CD4-positive, alpha-beta T cell treated with Interleukin-1 beta for 1 hour (primary cell): ENCODE data around the gene SUSD1.
"Not testable (repeated sequence)": the region's sequence is repeated elsewhere in the genome, so short reads cannot be mapped to it uniquely, and the experiment has no call there.

Experiments used
- DNase-seq, 2 donors: peaks; one replicate each; pipeline ENCODE4 v3.0.0-alpha.2; 2020 to 2022

SUSD1 gene

GRCh38 chr9:112129246-112129645 lies 45.9 kb downstream of the SUSD1 start:
- DNase-seq, result no peak

GRCh38 chr9:112128399-112128798 lies 46.7 kb downstream of the SUSD1 start:
- not testable (repeated sequence) for DNase-seq

- DNase-seq, result no peak
Observed at GRCh38 chr9:112127281-112127680, 47.8 kb downstream of the SUSD1 start.

GRCh38 chr9:112125951-112126388 lies 49.1 kb downstream of the SUSD1 start:
- no peak for DNase-seq

- DNase-seq, result no peak
Observed at GRCh38 chr9:112124156-112124555, 50.9 kb downstream of the SUSD1 start.

GRCh38 chr9:112121633-112122032 lies 53.5 kb downstream of the SUSD1 start:
- DNase-seq, result no peak

- no peak for DNase-seq
Observed at GRCh38 chr9:112120439-112120925, 54.6 kb downstream of the SUSD1 start.

GRCh38 chr9:112120030-112120341 lies 55.1 kb downstream of the SUSD1 start:
- DNase-seq, result no peak

- DNase-seq, result no peak
Observed at GRCh38 chr9:112119225-112120029, 55.7 kb downstream of the SUSD1 start.

GRCh38 chr9:112118009-112118408 lies 57.1 kb downstream of the SUSD1 start:
- DNase-seq, result no peak

- DNase-seq, result no peak
Observed at GRCh38 chr9:112115970-112116753, 58.9 kb downstream of the SUSD1 start.

GRCh38 chr9:112115109-112115508 lies 60.0 kb downstream of the SUSD1 start:
- DNase-seq, result no peak

GRCh38 chr9:112112941-112113681 lies 62.0 kb downstream of the SUSD1 start:
- peak; percentile 7 to 33 for DNase-seq

GRCh38 chr9:112112519-112112918 lies 62.6 kb downstream of the SUSD1 start:
- DNase-seq, result no peak

- no peak for DNase-seq
Observed at GRCh38 chr9:112111461-112111860, 63.6 kb downstream of the SUSD1 start.

- DNase-seq, result no peak
Observed at GRCh38 chr9:112110777-112111113, 64.4 kb downstream of the SUSD1 start.

GRCh38 chr9:112110094-112110776 lies 64.9 kb downstream of the SUSD1 start:
- no peak for DNase-seq

GRCh38 chr9:112104901-112105300 lies 70.2 kb downstream of the SUSD1 start:
- no peak for DNase-seq

GRCh38 chr9:112104401-112104800 lies 70.7 kb downstream of the SUSD1 start:
- DNase-seq, result no peak

- DNase-seq, result no peak
Observed at GRCh38 chr9:112103405-112103804, 71.7 kb downstream of the SUSD1 start.

GRCh38 chr9:112097712-112098688 lies 77.1 kb downstream of the SUSD1 start:
- DNase-seq, result peak; percentile 72 to 78
